Right atrium auricular region (tissue), 2 donors: ENCODE results near the gene ASB10. TPM values are rescaled to one million over a fixed set of nuclear protein-coding genes. Genes with fewer than 3 reads are reported as not detected.

ENCODE experiments used
- DNase-seq: peaks from one replicate; pipeline ENCODE4 v3.0.0-alpha.2; 2019; ENCODE audit warnings: low spot score
- H3K27ac ChIP-seq, 2 donors: fragments of 200-600 bp; sonication (generic); 1 replicate in 1 of 2; 2 replicates in 1 of 2; pipeline ENCODE4 v1.5.1; 2016 to 2019
- H3K27me3 ChIP-seq, 2 donors: fragments of 200-600 bp; sonication (generic); one replicate each; pipeline versions ENCODE4 v1.5.1 to v1.6.0; 2017 to 2019
- H3K36me3 ChIP-seq: fragments of 200-600 bp; sonication (generic); one replicate; pipeline ENCODE4 v1.5.1; 2016
- H3K4me1 ChIP-seq, 2 donors: fragments of 200-600 bp; sonication (generic); one replicate each; pipeline versions ENCODE4 v1.5.1 to v1.6.0; 2017 to 2019
- H3K4me3 ChIP-seq, 2 donors: fragments of 200-600 bp; sonication (generic); 1 replicate in 1 of 2; 2 replicates in 1 of 2; pipeline ENCODE4 v1.5.1; 2017 to 2019; ENCODE audit warnings: mild to moderate bottlenecking in 1 of 2, moderate library complexity in 1 of 2
- H3K9me3 ChIP-seq, 2 donors: fragments of 200-600 bp; sonication (generic); one replicate each; pipeline ENCODE4 v1.5.1; 2019
- CTCF ChIP-seq, 2 donors: fragments of 200-600 bp; sonication (generic); IDR thresholded peaks; one replicate each; pipeline ENCODE4 v1.5.1; 2019; ENCODE audit warnings: antibody characterized with exemption in 2 of 2
- total RNA-seq, 2 donors: library from RNA; depleted of rRNA; stranded (reverse); fragments of >200 nt; gene quantifications; one replicate each; pipeline ENCODE4 v1.1.0, GENCODE V29; 2016

ASB10 gene
- total RNA-seq, 2 donors from 2014 or later, result 4.0 to 11.6 TPM

GRCh38 chr7:151212626-151213025 is 25.6 kb upstream of the ASB10 start:
- peaks cover 41% of the 10 kb centered on the region for H3K36me3 ChIP-seq
- no peak overlapping the region for H3K4me3 ChIP-seq
- no peak for DNase-seq
- H3K9me3 ChIP-seq, result no peaks in the 10 kb centered on the region
- H3K4me1 ChIP-seq, result no peaks in the 10 kb centered on the region
- no peak overlapping the region for H3K27ac ChIP-seq
- no peaks in the 10 kb centered on the region for H3K27me3 ChIP-seq
- TF ChIP-seq CTCF (IDR thresholded peaks at IDR 0.05), result no peak

DNA sequence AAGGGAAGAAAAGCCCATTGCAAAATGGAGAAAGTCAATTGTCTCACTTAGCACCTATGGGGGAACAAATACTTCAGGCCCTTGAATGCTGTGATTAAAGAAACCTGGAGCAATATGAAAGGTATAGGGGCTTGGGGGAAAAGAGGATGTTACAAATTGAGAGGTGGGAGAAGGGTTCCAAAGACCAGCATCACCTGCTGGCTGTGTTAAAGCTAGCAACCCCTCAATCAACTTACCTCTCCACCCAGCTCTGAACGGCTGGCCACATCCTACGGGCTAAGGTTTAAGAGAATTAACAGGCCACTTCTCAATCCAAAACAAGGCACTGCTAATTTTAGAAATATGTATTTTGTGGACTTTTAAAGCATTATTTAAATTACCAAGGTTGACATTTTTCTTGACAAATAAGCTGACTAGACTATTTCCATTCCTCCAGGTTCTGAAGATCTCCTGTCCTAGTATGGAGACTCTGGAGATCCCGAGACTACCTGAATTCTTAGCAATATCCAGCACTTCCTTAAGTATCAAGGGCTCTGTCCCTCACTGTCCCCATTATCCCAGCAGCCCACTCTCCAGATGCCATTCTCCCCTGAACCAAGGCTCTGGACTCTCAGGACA is 24.2 kb upstream of the ASB10 start:
- no peak overlapping the region for H3K27ac ChIP-seq
- no peaks in the 10 kb centered on the region for H3K4me1 ChIP-seq
- peaks cover 28% of the 10 kb centered on the region for H3K36me3 ChIP-seq
- TF ChIP-seq CTCF (IDR thresholded peaks at IDR 0.05), result no peak
- no peaks in the 10 kb centered on the region for H3K9me3 ChIP-seq
- H3K4me3 ChIP-seq, result no peak overlapping the region
- DNase-seq, result no peak
- H3K27me3 ChIP-seq, result no peaks in the 10 kb centered on the region

- H3K36me3 ChIP-seq, result peaks cover 18% of the 10 kb centered on the region
- no peak for TF ChIP-seq CTCF (IDR thresholded peaks at IDR 0.05)
- H3K27me3 ChIP-seq, result no peaks in the 10 kb centered on the region
Observed at GRCh38 chr7:151210087-151210854, 23.2 kb upstream of the ASB10 start, which contains the start of gene H2BK1. Gene H2BK1, minus strand, starts transcription at chr7:151210488. Its CDS starts 170 bp downstream, at chr7:151210318.

GRCh38 chr7:151209588-151209987 is 22.5 kb upstream of the ASB10 start:
- no peak overlapping the region for H3K4me3 ChIP-seq
- H3K27ac ChIP-seq, result no peak overlapping the region
- H3K9me3 ChIP-seq, result no peaks in the 10 kb centered on the region
- no peak for DNase-seq
- H3K4me1 ChIP-seq, result no peaks in the 10 kb centered on the region
- TF ChIP-seq CTCF (IDR thresholded peaks at IDR 0.05), result no peak
- H3K27me3 ChIP-seq, result no peaks in the 10 kb centered on the region
- H3K36me3 ChIP-seq, result peaks cover 11% of the 10 kb centered on the region

More at GRCh38 chr7:151210087-151210854, 23.2 kb upstream of the ASB10 start, which contains the start of gene H2BK1:
- no peaks in the 10 kb centered on the region for H3K9me3 ChIP-seq
- no peak within 1 kb of the TSS for H3K4me3 ChIP-seq
- H3K4me1 ChIP-seq, result no peaks in the 10 kb centered on the region
- H3K27ac ChIP-seq, result no peak within 1 kb of the TSS
- DNase-seq, result no peak

- H3K4me3 ChIP-seq, result no peak overlapping the region
- no peaks in the 10 kb centered on the region for H3K4me1 ChIP-seq
- H3K36me3 ChIP-seq, result peaks cover 5% of the 10 kb centered on the region
- no peaks in the 10 kb centered on the region for H3K27me3 ChIP-seq
- no peak for TF ChIP-seq CTCF (IDR thresholded peaks at IDR 0.05)
- H3K9me3 ChIP-seq, result no peaks in the 10 kb centered on the region
- no peak for DNase-seq
- H3K27ac ChIP-seq, result no peak overlapping the region
Observed at GRCh38 chr7:151208253-151208862, 21.3 kb upstream of the ASB10 start.
